BLaER1 treated with 17β-estradiol and CSF1 and Interleukin-3, amounts not matched to agents 10 nM and 100 nM (cell line): Measurements from ENCODE around the gene DMD.

ENCODE experiments used
- H3K27ac ChIP-seq, 11 experiments: shearing (Covaris generic); formaldehyde crosslinking; 2 replicates each; pipeline ENCODE4 v1.8.1; 2022
- H3K27me3 ChIP-seq, 11 experiments: shearing (Covaris generic); formaldehyde crosslinking; 2 replicates each; pipeline ENCODE4 v1.8.1; 2022
- H3K36me3 ChIP-seq, 11 experiments: shearing (Covaris generic); formaldehyde crosslinking; 2 replicates each; pipeline ENCODE4 v1.8.1; 2022
- H3K4me1 ChIP-seq, 10 experiments: shearing (Covaris generic); formaldehyde crosslinking; 2 replicates each; pipeline ENCODE4 v1.8.1; 2022
- H3K4me2 ChIP-seq, 11 experiments: shearing (Covaris generic); formaldehyde crosslinking; 2 replicates each; pipeline ENCODE4 v1.8.1; 2022
- H3K4me3 ChIP-seq, 10 experiments: shearing (Covaris generic); formaldehyde crosslinking; 2 replicates each; pipeline ENCODE4 v1.8.1; 2022
- H3K9ac ChIP-seq, 11 experiments: shearing (Covaris generic); formaldehyde crosslinking; 2 replicates each; pipeline ENCODE4 v1.8.1; 2022
- H3K9me3 ChIP-seq, 11 experiments: shearing (Covaris generic); formaldehyde crosslinking; replicated peaks in 1 of 11; 2 replicates each; pipeline ENCODE4 v1.8.1; 2022
- H4K20me1 ChIP-seq, 11 experiments: shearing (Covaris generic); formaldehyde crosslinking; 2 replicates each; pipeline ENCODE4 v1.8.1; 2022
- Cebpa-rat ChIP-seq, 11 experiments: shearing (Covaris generic); IDR thresholded peaks; 2 replicates each; pipeline ENCODE4 v1.8.1; 2022

Gene DMD

GRCh38 chrX:31323658-31324057 is 1887.7 kb downstream of the DMD start:
- Histone ChIP-seq H3K4me1 (peaks cover 0 to 43% (median 6%) of the 10 kb centered on the region in 10 experiments; a peak in 10 of 20 replicates), H3K27ac (peak overlapping the region in 6 of 11 experiments; percentile 14 to 29 (median 24); a peak in 4 of 22 replicates), H3K4me3 (peak overlapping the region in 8 of 10 experiments; percentile 3 to 51 (median 28); a peak in 9 of 20 replicates), H3K27me3 (peaks cover 93 to 100% (median 99%) of the 10 kb centered on the region in 11 experiments), H3K36me3 (no peaks in the 10 kb centered on the region), H4K20me1 (no peaks in the 10 kb centered on the region), H3K4me2 (peak overlapping the region; percentile 31 to 65 (median 52); a peak in 21 of 22 replicates), H3K9ac (peak overlapping the region in 9 of 11 experiments; percentile 31 to 56 (median 46); a peak in 14 of 22 replicates), H3K9me3 (peaks cover 0 to 2% (median 0%) of the 10 kb centered on the region in 11 experiments; a peak in 4 of 22 replicates)
- TF ChIP-seq Cebpa-rat (IDR thresholded peaks at IDR 0.05), result no peak

- no peaks in the 10 kb centered on the region for H3K36me3 ChIP-seq
- H3K27me3 ChIP-seq, result peaks cover 85 to 100% (median 98%) of the 10 kb centered on the region in 11 experiments
- H4K20me1 ChIP-seq, result no peaks in the 10 kb centered on the region
- no peak overlapping the region for H3K4me3 ChIP-seq
- H3K4me2 ChIP-seq, result peak overlapping the region in 6 of 11 experiments; percentile 8 to 53 (median 40); a peak in 9 of 22 replicates
- H3K27ac ChIP-seq, result 0 out of 22 replicates have a peak overlapping the region, but pooled peaks of 1 of the 11 experiments have one; percentile 5
- no peak for TF ChIP-seq Cebpa-rat (IDR thresholded peaks at IDR 0.05)
- peaks cover 0 to 43% (median 6%) of the 10 kb centered on the region in 10 experiments; a peak in 10 of 20 replicates for H3K4me1 ChIP-seq
- no peak overlapping the region for H3K9ac ChIP-seq
- peaks cover 0 to 8% (median 0%) of the 10 kb centered on the region in 11 experiments; a peak in 4 of 22 replicates for H3K9me3 ChIP-seq
These were observed 1890.6 kb downstream of the DMD start for GRCh38 chrX:31320740-31321139.

GRCh38 chrX:31319586-31319985 is 1891.8 kb downstream of the DMD start:
- no peaks in the 10 kb centered on the region for H4K20me1 ChIP-seq
- peaks cover 0 to 8% (median 0%) of the 10 kb centered on the region in 11 experiments; a peak in 4 of 22 replicates for H3K9me3 ChIP-seq
- H3K27me3 ChIP-seq, result peaks cover 85 to 100% (median 98%) of the 10 kb centered on the region in 11 experiments
- H3K9ac ChIP-seq, result no peak overlapping the region
- H3K4me3 ChIP-seq, result no peak overlapping the region
- H3K27ac ChIP-seq, result no peak overlapping the region
- H3K4me1 ChIP-seq, result peaks cover 0 to 34% (median 6%) of the 10 kb centered on the region in 10 experiments; a peak in 10 of 20 replicates
- no peaks in the 10 kb centered on the region for H3K36me3 ChIP-seq
- peak overlapping the region in 7 of 11 experiments; percentile 19 to 53 (median 33); a peak in 11 of 22 replicates for H3K4me2 ChIP-seq
- TF ChIP-seq Cebpa-rat (IDR thresholded peaks at IDR 0.05), result no peak

GRCh38 chrX:31318866-31319265 is 1892.5 kb downstream of the DMD start:
- Histone ChIP-seq H3K4me1 (peaks cover 0 to 27% (median 6%) of the 10 kb centered on the region in 10 experiments; a peak in 10 of 20 replicates), H3K4me3 (no peak overlapping the region)
- no peak for TF ChIP-seq Cebpa-rat (IDR thresholded peaks at IDR 0.05)

GRCh38 chrX:31316340-31316991 is 1894.9 kb downstream of the DMD start:
- Histone ChIP-seq H3K27ac (no peak overlapping the region), H3K36me3 (no peaks in the 10 kb centered on the region), H3K9ac (no peak overlapping the region), H3K9me3 (peaks cover 9 to 36% (median 18%) of the 10 kb centered on the region in 11 experiments), H4K20me1 (no peaks in the 10 kb centered on the region), H3K4me1 (peaks cover 0 to 23% (median 4%) of the 10 kb centered on the region in 10 experiments; a peak in 9 of 20 replicates), H3K4me2 (no peak overlapping the region), H3K27me3 (peaks cover 76 to 100% (median 97%) of the 10 kb centered on the region in 11 experiments), H3K4me3 (no peak overlapping the region)
- no peak for TF ChIP-seq Cebpa-rat (IDR thresholded peaks at IDR 0.05)

More at GRCh38 chrX:31318866-31319265, 1892.5 kb downstream of the DMD start:
- Histone ChIP-seq H3K27me3 (peaks cover 85 to 100% (median 98%) of the 10 kb centered on the region in 11 experiments), H3K9me3 (peaks cover 0 to 12% (median 0%) of the 10 kb centered on the region in 11 experiments; a peak in 6 of 22 replicates), H3K9ac (no peak overlapping the region), H3K4me2 (0 out of 22 replicates have a peak overlapping the region, but pooled peaks of 1 of the 11 experiments have one; percentile 53), H3K36me3 (no peaks in the 10 kb centered on the region), H3K27ac (no peak overlapping the region), H4K20me1 (no peaks in the 10 kb centered on the region)

GRCh38 chrX:31314921-31315320 is 1896.4 kb downstream of the DMD start:
- TF ChIP-seq Cebpa-rat (IDR thresholded peaks at IDR 0.05), result no peak
- Histone ChIP-seq H3K27me3 (peaks cover 79 to 100% (median 98%) of the 10 kb centered on the region in 11 experiments), H3K27ac (no peak overlapping the region), H3K4me1 (peaks cover 0 to 9% (median under 1%) of the 10 kb centered on the region in 10 experiments; a peak in 8 of 20 replicates), H3K9me3 (peaks cover 16 to 42% (median 25%) of the 10 kb centered on the region in 11 experiments), H4K20me1 (no peaks in the 10 kb centered on the region), H3K9ac (no peak overlapping the region), H3K4me3 (no peak overlapping the region), H3K4me2 (no peak overlapping the region), H3K36me3 (no peaks in the 10 kb centered on the region)

- no peak overlapping the region for H3K27ac ChIP-seq
- no peak overlapping the region for H3K9ac ChIP-seq
- H3K36me3 ChIP-seq, result no peaks in the 10 kb centered on the region
- peaks cover 0 to 9% (median 0%) of the 10 kb centered on the region in 10 experiments; a peak in 6 of 20 replicates for H3K4me1 ChIP-seq
- H3K4me2 ChIP-seq, result no peak overlapping the region
- peaks cover 80 to 100% (median 97%) of the 10 kb centered on the region in 11 experiments for H3K27me3 ChIP-seq
- no peaks in the 10 kb centered on the region for H4K20me1 ChIP-seq
- no peak overlapping the region for H3K4me3 ChIP-seq
- H3K9me3 ChIP-seq, result peaks cover 16 to 23% (median 20%) of the 10 kb centered on the region in 11 experiments
- TF ChIP-seq Cebpa-rat (IDR thresholded peaks at IDR 0.05), result no peak
These were observed 1903.4 kb downstream of the DMD start for GRCh38 chrX:31307952-31308351.

- peaks cover 0 to 5% (median 0%) of the 10 kb centered on the region in 11 experiments; a peak in 2 of 22 replicates for H3K36me3 ChIP-seq
- no peak overlapping the region for H3K9ac ChIP-seq
- H3K9me3 ChIP-seq, result peaks cover 16 to 49% (median 29%) of the 10 kb centered on the region in 11 experiments
- H3K27ac ChIP-seq, result no peak overlapping the region
- no peak overlapping the region for H3K4me3 ChIP-seq
- no peak overlapping the region for H3K4me2 ChIP-seq
- no peaks in the 10 kb centered on the region for H3K4me1 ChIP-seq
- no peak for TF ChIP-seq Cebpa-rat (IDR thresholded peaks at IDR 0.05)
- peaks cover 88 to 100% (median 98%) of the 10 kb centered on the region in 11 experiments for H3K27me3 ChIP-seq
- no peaks in the 10 kb centered on the region for H4K20me1 ChIP-seq
These were observed 1908.7 kb downstream of the DMD start for GRCh38 chrX:31302573-31303075.

- Histone ChIP-seq H3K9ac (no peak overlapping the region), H3K9me3 (peaks cover 16 to 52% (median 29%) of the 10 kb centered on the region in 11 experiments), H3K4me2 (no peak overlapping the region), H3K27me3 (peaks cover 88 to 100% (median 98%) of the 10 kb centered on the region in 11 experiments), H3K4me1 (no peaks in the 10 kb centered on the region), H3K27ac (no peak overlapping the region), H3K4me3 (no peak overlapping the region), H4K20me1 (no peaks in the 10 kb centered on the region), H3K36me3 (peaks cover 0 to 5% (median 0%) of the 10 kb centered on the region in 11 experiments; a peak in 2 of 22 replicates)
- no peak for TF ChIP-seq Cebpa-rat (IDR thresholded peaks at IDR 0.05)
These were observed 1909.4 kb downstream of the DMD start for GRCh38 chrX:31301941-31302340.
